Measurements from ENCODE around the gene CAPN11.
"Not testable (repeated sequence)": the region's sequence is repeated elsewhere in the genome, so short reads cannot be mapped to it uniquely, and the experiment has no call there.

The CAPN11 gene

DNA sequence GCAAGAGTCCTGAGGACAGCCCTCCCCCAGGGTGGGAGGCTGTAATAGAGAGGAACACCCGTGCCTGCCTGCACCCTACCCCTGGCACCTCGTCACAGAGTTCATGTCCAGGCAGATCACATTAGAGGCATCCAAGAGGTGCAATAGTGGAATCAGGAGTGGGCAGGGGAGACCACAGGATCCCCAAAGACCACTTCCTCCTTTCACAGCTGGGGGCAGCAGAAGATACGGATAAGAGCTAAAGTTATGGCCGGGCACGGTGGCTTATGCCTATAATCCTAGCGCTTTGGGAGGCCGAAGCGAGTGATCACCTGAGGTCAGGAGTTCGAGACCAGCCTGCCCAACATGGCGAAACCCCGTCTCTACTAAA lies 1.5 kb upstream of the CAPN11 start:
- DNase-seq = no peak

- DNase-seq = no peak
Observed at GRCh38 chr6:44161997-44162338, 3.3 kb downstream of the CAPN11 start.

GRCh38 chr6:44162876-44163625 lies 4.4 kb downstream of the CAPN11 start:
- DNase-seq = no peak

- DNase-seq = no peak
Observed at GRCh38 chr6:44166116-44166515, 7.5 kb downstream of the CAPN11 start.

DNA sequence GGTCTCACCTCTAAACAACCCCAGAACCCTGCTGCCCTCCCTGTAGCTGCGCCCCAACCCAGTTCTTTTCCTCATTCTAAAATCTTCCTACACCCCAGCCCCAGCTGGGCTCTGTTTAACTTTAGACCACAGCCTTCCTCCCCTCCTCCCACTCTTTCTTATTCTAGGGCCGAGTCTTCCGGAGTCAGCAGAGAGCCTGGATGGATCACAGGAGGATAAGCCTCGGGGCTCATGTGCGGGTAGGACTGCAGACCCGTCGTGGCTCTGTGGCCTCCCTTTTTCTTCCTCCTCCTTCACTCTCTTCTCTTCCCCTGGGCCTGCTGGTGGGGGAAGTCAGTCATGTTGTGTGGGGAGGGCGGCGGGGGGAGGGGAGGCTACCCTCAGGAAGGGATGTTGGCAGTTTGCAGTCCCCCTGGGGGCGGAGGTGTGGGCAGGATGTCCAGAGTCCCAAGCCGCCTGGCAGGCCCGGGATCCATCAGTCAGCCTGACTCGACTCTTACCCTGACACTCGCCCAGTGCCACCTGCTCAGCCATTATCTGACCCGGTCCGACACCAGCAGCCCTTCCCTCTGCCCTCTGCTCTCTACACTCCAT lies 8.1 kb downstream of the CAPN11 start:
- no peak for DNase-seq

DNA sequence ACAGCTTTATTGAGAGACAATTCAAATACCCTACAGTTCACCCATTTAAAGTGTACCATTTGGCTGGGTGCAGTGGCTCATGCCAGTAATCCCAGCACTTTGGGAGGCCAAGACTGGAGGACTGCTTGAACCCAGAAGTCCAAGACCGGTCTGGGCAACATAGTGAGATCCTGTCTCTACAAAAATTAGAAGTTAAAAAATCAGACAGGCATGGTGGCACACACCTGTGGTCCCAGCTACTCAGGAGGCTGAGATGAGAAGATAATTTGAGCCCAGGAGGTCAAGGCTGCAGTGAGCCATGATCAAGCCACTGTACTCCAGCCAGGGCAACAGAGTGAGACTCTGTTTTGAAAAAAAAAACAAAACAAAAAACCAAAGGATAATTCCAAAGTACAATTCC lies 8.9 kb downstream of the CAPN11 start:
- DNase-seq = no peak

DNA sequence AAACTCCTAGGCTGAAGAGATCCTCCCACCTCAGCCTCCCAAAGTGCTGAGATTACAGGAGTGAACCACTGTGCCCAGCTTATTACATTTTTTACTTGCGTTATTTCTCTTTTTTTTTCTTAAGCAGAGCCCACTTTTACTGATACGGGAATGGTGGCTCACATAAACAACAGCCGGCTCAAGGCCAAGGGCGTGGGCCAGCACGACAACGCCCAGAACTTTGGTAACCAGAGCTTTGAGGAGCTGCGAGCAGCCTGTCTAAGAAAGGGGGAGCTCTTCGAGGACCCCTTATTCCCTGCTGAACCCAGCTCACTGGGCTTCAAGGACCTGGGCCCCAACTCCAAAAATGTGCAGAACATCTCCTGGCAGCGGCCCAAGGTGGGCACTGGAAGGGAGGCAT lies 10.5 kb downstream of the CAPN11 start:
- no peak for DNase-seq

DNA sequence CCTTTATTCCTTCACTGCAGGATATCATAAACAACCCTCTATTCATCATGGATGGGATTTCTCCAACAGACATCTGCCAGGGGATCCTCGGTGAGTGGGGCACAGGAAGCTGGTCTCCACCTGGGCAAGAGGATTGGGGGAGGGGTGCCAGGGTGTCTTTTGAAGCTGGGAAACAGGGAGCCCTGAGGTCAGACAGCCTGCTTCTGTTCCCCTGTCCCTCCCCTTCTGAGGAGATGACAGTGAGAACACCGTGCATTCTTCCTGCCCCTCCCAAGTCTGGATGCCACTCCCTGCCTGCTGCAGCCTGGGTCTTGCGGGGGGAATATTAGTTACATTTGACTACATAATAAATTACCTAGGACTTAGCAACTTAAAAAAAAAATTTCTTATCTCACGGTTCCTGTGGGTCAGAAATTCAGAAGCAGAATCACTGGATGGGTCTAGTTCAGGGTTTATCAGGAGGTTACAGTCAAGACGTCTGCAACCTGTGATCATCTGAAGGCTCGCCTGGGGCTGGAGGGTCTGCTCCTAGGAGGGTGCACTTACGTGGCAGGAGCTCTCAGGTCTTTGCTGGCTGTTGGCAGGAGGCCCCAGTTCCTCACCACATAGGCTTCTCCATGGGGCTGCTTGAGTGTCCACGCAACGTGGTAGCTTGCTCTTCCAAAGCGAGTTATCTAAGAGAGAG lies 11.4 kb downstream of the CAPN11 start:
- no peak for DNase-seq

GRCh38 chr6:44171899-44172546 lies 13.4 kb downstream of the CAPN11 start:
- DNase-seq = no peak

DNA sequence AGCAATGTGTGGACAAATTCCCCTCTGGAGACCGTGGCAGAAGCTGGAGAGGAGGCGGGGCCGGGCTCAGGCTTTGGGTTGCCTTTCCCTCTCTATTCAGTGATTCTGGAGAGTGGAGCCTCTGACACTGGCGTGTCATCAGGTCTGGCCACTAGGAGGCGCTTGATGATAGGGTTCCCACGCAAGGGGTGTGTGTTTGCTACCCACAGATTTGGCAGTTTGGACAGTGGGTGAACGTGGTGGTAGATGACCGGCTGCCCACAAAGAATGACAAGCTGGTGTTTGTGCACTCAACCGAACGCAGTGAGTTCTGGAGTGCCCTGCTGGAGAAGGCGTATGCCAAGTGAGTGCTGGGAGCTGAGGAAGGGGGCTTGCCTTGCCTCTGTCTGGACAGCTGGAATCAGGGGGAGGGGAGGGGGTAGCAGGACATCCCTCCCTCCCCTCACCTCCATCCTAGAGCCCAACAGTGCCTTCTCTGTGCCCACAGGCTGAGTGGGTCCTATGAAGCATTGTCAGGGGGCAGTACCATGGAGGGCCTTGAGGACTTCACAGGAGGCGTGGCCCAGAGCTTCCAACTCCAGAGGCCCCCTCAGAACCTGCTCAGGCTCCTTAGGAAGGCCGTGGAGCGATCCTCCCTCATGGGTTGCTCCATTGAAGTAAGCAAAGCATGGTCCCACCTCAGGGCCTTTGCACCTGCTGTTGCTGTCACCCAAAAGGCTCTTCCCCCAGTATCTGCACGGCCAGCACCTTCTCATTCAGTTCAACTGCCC lies 14.3 kb downstream of the CAPN11 start:
- peak; percentile 53 to 75 for DNase-seq

DNA sequence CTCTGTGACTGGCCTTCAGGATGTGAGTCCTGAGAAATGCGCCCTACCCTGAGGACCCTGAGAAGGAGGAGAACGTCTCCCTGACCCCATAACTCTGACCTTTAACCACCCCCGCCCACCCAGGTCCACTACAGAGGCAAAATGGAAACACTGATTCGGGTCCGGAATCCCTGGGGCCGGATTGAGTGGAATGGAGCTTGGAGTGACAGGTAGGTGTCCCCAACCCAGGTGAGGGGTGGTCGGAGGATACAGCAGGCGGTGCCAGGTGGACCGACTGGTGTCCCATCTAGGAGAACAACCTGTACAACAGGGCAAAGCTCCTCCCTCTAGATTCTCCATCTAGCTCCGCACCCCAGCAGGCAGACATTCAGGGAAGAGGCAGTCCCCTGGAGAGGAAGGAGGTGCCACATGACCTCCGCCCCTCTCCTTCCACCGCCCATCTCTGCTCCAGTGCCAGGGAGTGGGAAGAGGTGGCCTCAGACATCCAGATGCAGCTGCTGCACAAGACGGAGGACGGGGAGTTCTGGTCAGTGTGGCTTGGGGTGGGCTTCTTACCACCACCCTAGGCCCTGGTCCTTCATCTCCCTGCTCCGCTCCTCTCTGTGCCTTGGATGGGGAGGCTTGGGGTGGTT lies 17.6 kb downstream of the CAPN11 start:
- DNase-seq = no peak

DNA sequence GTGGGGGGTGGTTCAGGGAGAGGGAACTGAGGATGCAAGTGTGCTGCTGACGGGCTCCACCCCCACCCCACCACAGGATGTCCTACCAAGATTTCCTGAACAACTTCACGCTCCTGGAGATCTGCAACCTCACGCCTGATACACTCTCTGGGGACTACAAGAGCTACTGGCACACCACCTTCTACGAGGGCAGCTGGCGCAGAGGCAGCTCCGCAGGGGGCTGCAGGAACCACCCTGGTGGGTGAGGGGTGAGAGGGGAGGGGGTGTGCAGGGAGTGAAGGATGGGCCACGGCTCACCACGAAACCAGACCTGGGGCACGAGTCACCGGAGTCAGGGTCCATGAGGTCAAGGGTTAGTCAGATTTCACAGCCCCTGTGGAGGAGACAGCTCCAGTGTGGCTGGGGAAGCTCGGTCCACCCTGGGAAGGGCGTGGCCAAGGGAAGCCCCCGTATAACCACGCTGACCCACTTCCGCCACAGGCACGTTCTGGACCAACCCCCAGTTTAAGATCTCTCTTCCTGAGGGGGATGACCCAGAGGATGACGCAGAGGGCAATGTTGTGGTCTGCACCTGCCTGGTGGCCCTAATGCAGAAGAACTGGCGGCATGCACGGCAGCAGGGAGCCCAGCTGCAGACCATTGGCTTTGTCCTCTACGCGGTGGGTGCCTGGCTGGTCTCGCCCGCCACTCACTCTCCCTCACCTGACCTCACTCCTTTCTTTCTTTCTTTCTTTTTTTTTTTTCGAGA lies 18.3 kb downstream of the CAPN11 start:
- DNase-seq = no peak

DNA sequence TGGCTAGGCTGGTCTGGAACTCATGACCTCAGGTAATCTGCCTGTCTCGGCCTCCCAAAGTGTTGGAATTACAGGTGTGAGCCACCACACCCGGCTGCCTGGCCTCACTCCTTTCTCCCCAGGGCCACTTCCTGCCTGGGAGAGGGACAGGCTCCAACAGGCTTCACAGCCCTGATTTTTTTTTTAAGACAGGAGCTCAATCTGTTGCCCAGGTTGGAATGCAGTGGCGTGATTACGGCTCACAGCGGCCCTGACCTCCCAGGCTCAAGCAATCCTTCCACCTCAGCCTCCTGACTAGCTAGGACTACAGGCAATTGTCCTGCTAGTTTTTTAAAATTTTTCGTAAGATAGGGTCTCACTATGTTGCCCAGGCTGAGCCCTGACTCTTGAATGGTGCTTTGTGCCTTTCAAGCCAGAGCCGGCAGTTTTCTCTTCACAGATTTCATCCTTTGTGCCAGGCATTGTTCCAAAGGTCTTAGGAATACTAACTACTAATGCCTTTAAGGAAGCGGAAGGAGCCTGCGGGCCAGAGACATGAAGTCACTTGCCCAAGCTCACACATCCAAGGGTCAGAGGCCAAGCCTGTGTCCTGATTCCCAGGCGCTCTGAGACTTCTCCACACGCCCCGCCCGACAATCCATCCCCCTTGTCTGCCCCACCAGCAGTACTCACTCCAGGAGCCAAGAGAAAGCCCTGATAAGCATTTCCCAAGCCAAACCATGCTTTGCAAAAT lies 19.2 kb downstream of the CAPN11 start:
- no peak for DNase-seq

DNA sequence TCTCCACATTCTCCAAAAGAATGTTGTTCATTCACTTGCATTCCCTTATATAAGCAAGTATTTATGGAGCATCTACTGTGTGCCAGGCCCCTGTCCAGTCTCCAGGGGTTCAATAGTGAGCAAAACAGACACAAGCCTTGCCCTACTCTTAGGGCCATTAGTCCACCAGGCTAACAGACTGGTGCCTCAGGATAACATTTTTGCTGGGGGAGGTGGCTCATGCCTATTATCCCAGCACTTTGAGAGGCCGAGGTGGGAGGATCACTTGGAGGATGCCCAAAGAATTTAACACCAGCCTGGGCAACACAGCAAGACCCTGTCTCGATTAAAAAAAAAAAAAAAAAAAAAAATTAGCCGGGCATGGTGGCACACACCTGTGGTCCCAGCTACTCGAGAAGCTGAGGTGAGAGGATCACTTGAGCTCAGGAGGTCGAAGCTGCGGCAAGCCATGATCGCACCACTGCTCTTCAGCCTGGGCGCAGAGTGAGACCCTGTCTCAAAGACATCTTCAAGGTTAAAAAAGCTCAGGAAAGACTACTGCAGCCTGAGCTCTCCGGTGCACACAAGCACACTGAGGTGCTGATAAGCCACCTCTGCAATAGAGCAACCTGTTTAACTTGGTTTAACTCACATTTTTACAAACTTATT lies 19.9 kb downstream of the CAPN11 start:
- DNase-seq = no peak

DNA sequence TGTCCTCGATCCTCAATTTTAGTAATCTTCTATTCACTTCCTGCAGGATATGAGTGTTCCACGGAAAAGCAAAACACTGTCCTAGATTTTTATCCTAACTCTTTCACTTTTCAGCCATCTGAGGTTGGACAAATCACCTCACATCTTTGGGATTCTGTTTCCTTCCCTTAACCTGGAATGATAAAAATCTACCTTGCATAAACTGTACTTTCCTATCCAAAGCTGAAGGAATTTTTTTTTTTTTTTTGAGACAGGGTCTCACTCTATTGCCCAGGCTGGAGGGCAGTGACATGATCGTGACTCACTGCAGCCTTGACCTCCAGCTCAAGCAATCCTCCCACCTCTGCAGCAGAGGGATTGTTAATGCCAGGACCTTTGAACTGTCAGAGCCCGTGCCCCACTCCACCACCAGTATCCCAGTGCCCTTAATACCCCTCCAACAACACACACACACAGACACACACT lies 20.5 kb downstream of the CAPN11 start:
- DNase-seq = no peak

- DNase-seq = no peak
Observed at GRCh38 chr6:44179648-44180047, 21.0 kb downstream of the CAPN11 start.

GRCh38 chr6:44180406-44180805 lies 21.8 kb downstream of the CAPN11 start:
- DNase-seq = no peak

DNA sequence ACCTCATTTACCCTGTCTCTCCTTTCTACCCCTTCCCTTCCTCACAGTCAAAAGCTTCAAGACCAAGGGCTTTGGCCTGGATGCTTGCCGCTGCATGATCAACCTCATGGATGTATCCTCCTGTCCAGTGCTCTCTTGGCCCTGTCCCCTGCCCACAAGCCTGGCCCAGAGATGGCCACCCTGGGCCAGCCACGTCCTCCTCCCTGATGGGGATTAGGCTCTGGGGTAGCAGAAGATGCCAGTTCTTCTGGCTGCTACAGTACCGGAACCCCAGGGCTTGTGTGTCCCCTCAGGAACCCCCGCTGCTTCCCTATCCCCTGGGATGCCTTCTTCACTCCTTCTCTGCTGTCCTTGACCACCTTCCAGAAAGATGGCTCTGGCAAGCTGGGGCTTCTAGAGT lies 22.3 kb downstream of the CAPN11 start:
- no peak for DNase-seq

DNA sequence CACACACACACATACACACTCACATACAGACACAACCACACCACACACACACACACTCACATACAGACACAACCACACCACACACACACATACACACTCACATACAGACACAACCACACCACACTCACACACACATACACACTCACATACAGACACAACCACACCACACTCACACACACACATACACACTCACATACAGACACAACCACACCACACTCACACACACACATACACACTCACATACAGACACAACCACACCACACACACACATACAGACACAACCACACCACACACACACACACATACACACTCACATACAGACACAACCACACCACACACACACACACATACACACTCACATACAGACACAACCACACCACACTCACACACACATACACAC lies 23.2 kb downstream of the CAPN11 start:
- not testable (repeated sequence) for DNase-seq

DNA sequence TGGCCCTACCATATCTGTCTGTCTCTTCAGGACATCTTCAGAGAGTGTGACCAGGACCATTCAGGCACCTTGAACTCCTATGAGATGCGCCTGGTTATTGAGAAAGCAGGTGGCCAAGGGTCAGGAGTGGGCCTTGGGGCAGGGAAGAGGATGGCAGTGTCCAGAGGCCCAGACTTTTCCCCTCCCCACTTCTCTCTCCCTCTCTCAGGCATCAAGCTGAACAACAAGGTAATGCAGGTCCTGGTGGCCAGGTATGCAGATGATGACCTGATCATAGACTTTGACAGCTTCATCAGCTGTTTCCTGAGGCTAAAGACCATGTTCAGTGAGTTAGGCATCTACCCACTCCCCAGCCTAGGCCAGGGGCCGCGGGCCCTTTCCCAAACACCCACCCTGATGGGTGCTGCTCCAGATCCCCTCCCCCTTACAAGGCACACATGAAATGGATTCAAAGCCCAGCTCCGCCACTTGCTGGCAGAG lies 24.3 kb downstream of the CAPN11 start:
- DNase-seq = no peak

Data from NCI-H2081 (cell line).